HEK293 (cell line): ENCODE results near the gene PLA2G3.

ENCODE experiments used
- CTCF ChIA-PET: fragments of 350-600 bp; formaldehyde crosslinking; extraction: SDS; loops from one replicate; lab custom pipeline; 2021; ENCODE audit warnings: antibody characterized with exemption; lab: Yijun Ruan, JAX
- POLR2A ChIA-PET: fragments of 300-600 bp; formaldehyde crosslinking; extraction: SDS; loops from one replicate; lab custom pipeline; 2020; ENCODE audit warnings: antibody characterized with exemption, inconsistent platforms; lab: Yijun Ruan, JAX
- H3K27ac ChIP-seq: fragments of 200-500 bp; sonication (Bioruptor generic); 2 replicates; pipeline ENCODE4 v1.5.1; 2014; ENCODE audit warnings: low read depth, low read length, control low read depth, inconsistent platforms; ENCODE audit errors: extremely low read depth
- H3K36me3 ChIP-seq, 2 experiments: fragments of 200-500 bp in 1 of 2; sonication (Bioruptor generic) in 1 of 2; 1 replicate in 1 of 2; 2 replicates in 1 of 2; pipeline ENCODE4 v1.5.1; 2014 to 2017; ENCODE audit warnings: inconsistent platforms in 2 of 2, low read length in 2 of 2; ENCODE audit not compliant: control insufficient read depth in 2 of 2, insufficient read depth in 1 of 2
- H3K4me1 ChIP-seq: fragments of 200-500 bp; sonication (Bioruptor generic); 2 replicates; pipeline ENCODE4 v1.5.1; 2014; ENCODE audit warnings: mild to moderate bottlenecking, low read length, inconsistent platforms; ENCODE audit not compliant: control insufficient read depth, insufficient read depth
- H3K4me3 ChIP-seq: 2 replicates; pipeline ENCODE4 v1.5.1; 2011; ENCODE audit warnings: low read depth, mild to moderate bottlenecking, control low read depth, low read length, moderate library complexity
- H3K9me3 ChIP-seq: fragments of 200-500 bp; sonication (Bioruptor generic); 2 replicates; pipeline ENCODE4 v1.5.1; 2014; ENCODE audit warnings: low read depth, low read length, inconsistent platforms; ENCODE audit not compliant: control insufficient read depth, insufficient read depth
- GFI1B ChIP-seq: fragments of 450-650 bp; formaldehyde crosslinking; IDR thresholded peaks from 2 replicates; pipeline ENCODE4 v1.5.1; 2016; ENCODE audit warnings: missing biosample characterization, missing genetic modification characterization
- HIC1 ChIP-seq: fragments of 450-650 bp; formaldehyde crosslinking; IDR thresholded peaks from 2 replicates; pipeline ENCODE4 v1.5.1; 2016; ENCODE audit warnings: missing biosample characterization, missing genetic modification characterization
- REPIN1 ChIP-seq: fragments of 450-650 bp; formaldehyde crosslinking; IDR thresholded peaks from 2 replicates; pipeline ENCODE4 v1.5.1; 2017; ENCODE audit warnings: missing biosample characterization, missing genetic modification characterization, low read depth
- SP3 ChIP-seq: fragments of 450-650 bp; formaldehyde crosslinking; IDR thresholded peaks from 2 replicates; pipeline ENCODE4 v1.5.1; 2016; ENCODE audit warnings: missing biosample characterization, missing genetic modification characterization
- ZBTB10 ChIP-seq: fragments of 450-650 bp; formaldehyde crosslinking; IDR thresholded peaks from 2 replicates; pipeline ENCODE4 v1.5.1; 2016; ENCODE audit warnings: missing biosample characterization, missing genetic modification characterization
- ZBTB20 ChIP-seq: fragments of 450-650 bp; formaldehyde crosslinking; IDR thresholded peaks from 2 replicates; pipeline ENCODE4 v1.5.1; 2016; ENCODE audit warnings: missing biosample characterization, missing genetic modification characterization
- ZBTB7A ChIP-seq: fragments of 450-650 bp; formaldehyde crosslinking; IDR thresholded peaks from 2 replicates; pipeline ENCODE4 v1.5.1; 2016; ENCODE audit warnings: low read depth, missing biosample characterization, missing genetic modification characterization
- ZFP3 ChIP-seq: fragments of 450-650 bp; formaldehyde crosslinking; IDR thresholded peaks from 2 replicates; pipeline ENCODE4 v1.5.1; 2016; ENCODE audit warnings: low read depth, missing biosample characterization, missing genetic modification characterization
- ZNF140 ChIP-seq: fragments of 450-650 bp; formaldehyde crosslinking; IDR thresholded peaks from 2 replicates; pipeline ENCODE4 v1.5.1; 2016; ENCODE audit warnings: missing biosample characterization, missing genetic modification characterization
- ZNF155 ChIP-seq: fragments of 450-650 bp; formaldehyde crosslinking; IDR thresholded peaks from 2 replicates; pipeline ENCODE4 v1.5.1; 2016; ENCODE audit warnings: missing biosample characterization, missing genetic modification characterization
- ZNF48 ChIP-seq: fragments of 450-650 bp; formaldehyde crosslinking; IDR thresholded peaks from 2 replicates; pipeline ENCODE4 v1.5.1; 2016; ENCODE audit warnings: missing biosample characterization, missing genetic modification characterization
- ZNF623 ChIP-seq: fragments of 450-650 bp; formaldehyde crosslinking; IDR thresholded peaks from 2 replicates; pipeline ENCODE4 v1.5.1; 2016; ENCODE audit warnings: missing biosample characterization, missing genetic modification characterization
- ZNF707 ChIP-seq: fragments of 450-650 bp; formaldehyde crosslinking; IDR thresholded peaks from 2 replicates; pipeline ENCODE4 v1.5.1; 2016; ENCODE audit warnings: missing biosample characterization, missing genetic modification characterization
- ZSCAN30 ChIP-seq: fragments of 450-650 bp; IDR thresholded peaks from 2 replicates; pipeline ENCODE4 v1.5.1; 2018; ENCODE audit warnings: missing biosample characterization, mild to moderate bottlenecking, missing genetic modification characterization, moderate library complexity
- TF ChIP-seq, protein P1 (sequence below): sonication (generic); formaldehyde crosslinking; IDR thresholded peaks from 2 replicates; pipeline ENCODE4 v1.8.1; 2022; ENCODE audit warnings: mild to moderate bottlenecking, moderate library complexity, missing genetic modification reagents
- TF ChIP-seq, protein P2 (sequence below): fragments of 450-650 bp; formaldehyde crosslinking; IDR thresholded peaks from 2 replicates; pipeline ENCODE4 v1.5.1; 2016; ENCODE audit warnings: missing biosample characterization, missing genetic modification characterization
- TF ChIP-seq, protein P3 (sequence below): fragments of 450-650 bp; formaldehyde crosslinking; IDR thresholded peaks from 2 replicates; pipeline ENCODE4 v1.5.1; 2016; ENCODE audit warnings: missing biosample characterization, missing genetic modification characterization

The PLA2G3 gene

DNA sequence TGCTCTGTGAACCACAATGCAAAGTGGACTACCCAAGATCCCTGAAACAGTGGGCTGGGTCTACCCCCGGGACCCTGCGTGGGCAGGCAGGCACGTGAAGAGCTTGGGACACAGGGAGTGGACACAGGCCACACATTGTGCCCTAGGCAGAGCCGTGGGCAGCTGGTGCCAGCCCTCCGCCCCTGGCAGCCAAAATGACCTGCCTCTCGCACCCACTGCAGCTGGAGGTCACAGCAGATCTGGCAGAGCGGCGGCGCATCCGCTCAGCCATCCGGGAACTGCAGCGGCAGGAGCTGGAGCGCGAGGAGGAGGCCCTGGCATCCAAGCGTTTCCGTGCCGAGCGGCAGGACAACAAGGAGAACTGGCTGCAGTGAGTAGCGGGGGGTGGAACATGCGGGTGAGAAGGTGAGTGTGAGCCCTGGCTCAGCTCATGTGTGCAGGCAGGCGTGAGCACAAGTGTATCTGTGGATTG is 52.5 kb downstream of the PLA2G3 start:
- ChIA-PET CTCF (interaction anchor here (0.5 to 2.3 kb wide), 10 partner anchors 9 to 637 kb away, joined by 3 to 13 read pairs (median 3); partner anchors contain the start of gene SELENOM), POLR2A (no interaction called here)
- Histone ChIP-seq H3K4me3 (no peak overlapping the region), H3K27ac (no peak overlapping the region), H3K9me3 (no peaks in the 10 kb centered on the region), H3K36me3 (peaks cover 0 to 69% of the 10 kb centered on the region in 2 experiments; a peak in 1 of 3 replicates), H3K4me1 (no peaks in the 10 kb centered on the region)
- TF ChIP-seq ZNF48 (tag by site-specific recombination), result no peak
- TF ChIP-seq, protein P1, sequence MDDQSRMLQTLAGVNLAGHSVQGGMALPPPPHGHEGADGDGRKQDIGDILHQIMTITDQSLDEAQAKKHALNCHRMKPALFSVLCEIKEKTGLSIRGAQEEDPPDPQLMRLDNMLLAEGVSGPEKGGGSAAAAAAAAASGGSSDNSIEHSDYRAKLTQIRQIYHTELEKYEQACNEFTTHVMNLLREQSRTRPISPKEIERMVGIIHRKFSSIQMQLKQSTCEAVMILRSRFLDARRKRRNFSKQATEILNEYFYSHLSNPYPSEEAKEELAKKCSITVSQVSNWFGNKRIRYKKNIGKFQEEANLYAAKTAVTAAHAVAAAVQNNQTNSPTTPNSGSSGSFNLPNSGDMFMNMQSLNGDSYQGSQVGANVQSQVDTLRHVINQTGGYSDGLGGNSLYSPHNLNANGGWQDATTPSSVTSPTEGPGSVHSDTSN (CRISPR knock-in tag), result 0 out of 2 replicates have a peak, but pooled peaks have one; percentile 54

GRCh38 chr22:31086703-31087330 is 53.5 kb downstream of the PLA2G3 start:
- H3K36me3 ChIP-seq, result peaks cover 0 to 59% of the 10 kb centered on the region in 2 experiments; a peak in 1 of 3 replicates
- no peaks in the 10 kb centered on the region; the same call in 1 of the 2 replicates for H3K4me1 ChIP-seq
- ChIA-PET POLR2A (no interaction called here), CTCF (interaction anchor here (1.0 to 1.8 kb wide), 4 partner anchors 10 to 186 kb away, joined by 3 to 6 read pairs (median 4); partner anchors contain the start of gene SELENOM)
- no peak overlapping the region for H3K4me3 ChIP-seq
- H3K9me3 ChIP-seq, result no peaks in the 10 kb centered on the region
- H3K27ac ChIP-seq, result no peak overlapping the region
- TF ChIP-seq ZNF140 (tag by site-specific recombination), result no peak
- no peak for TF ChIP-seq GFI1B (tag by site-specific recombination)
- no peak for TF ChIP-seq ZBTB20 (tag by site-specific recombination)
- no peak for TF ChIP-seq REPIN1 (tag by site-specific recombination)
- TF ChIP-seq, protein P2, sequence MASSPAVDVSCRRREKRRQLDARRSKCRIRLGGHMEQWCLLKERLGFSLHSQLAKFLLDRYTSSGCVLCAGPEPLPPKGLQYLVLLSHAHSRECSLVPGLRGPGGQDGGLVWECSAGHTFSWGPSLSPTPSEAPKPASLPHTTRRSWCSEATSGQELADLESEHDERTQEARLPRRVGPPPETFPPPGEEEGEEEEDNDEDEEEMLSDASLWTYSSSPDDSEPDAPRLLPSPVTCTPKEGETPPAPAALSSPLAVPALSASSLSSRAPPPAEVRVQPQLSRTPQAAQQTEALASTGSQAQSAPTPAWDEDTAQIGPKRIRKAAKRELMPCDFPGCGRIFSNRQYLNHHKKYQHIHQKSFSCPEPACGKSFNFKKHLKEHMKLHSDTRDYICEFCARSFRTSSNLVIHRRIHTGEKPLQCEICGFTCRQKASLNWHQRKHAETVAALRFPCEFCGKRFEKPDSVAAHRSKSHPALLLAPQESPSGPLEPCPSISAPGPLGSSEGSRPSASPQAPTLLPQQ (tag by site-specific recombination), result no peak
- TF ChIP-seq ZNF155 (tag by site-specific recombination), result no peak
- no peak for TF ChIP-seq ZNF707 (tag by site-specific recombination)
- no peak for TF ChIP-seq ZNF623
- no peak for TF ChIP-seq ZBTB7A (tag by site-specific recombination)
- TF ChIP-seq SP3 (tag by site-specific recombination), result no peak
- TF ChIP-seq ZFP3 (tag by site-specific recombination), result no peak
- no peak for TF ChIP-seq ZSCAN30 (tag by site-specific recombination)
- TF ChIP-seq, all 188 proteins: peak for 0

GRCh38 chr22:31085928-31086327 is 54.4 kb downstream of the PLA2G3 start:
- no peak overlapping the region for H3K4me3 ChIP-seq

More at GRCh38 chr22:31085928-31086327, 54.4 kb downstream of the PLA2G3 start:
- Histone ChIP-seq H3K4me1 (peaks cover 3% of the 10 kb centered on the region; the same call in 1 of the 2 replicates), H3K27ac (no peak overlapping the region), H3K36me3 (peaks cover 0 to 50% of the 10 kb centered on the region in 2 experiments; a peak in 1 of 3 replicates), H3K9me3 (no peaks in the 10 kb centered on the region)
- ChIA-PET CTCF (interaction anchor here (0.6 to 1.2 kb wide), 5 partner anchors 10 to 323 kb away, joined by 3 to 6 read pairs (median 4); no protein-coding TSS in a partner anchor), POLR2A (no interaction called here)
- TF ChIP-seq REPIN1 (tag by site-specific recombination) (no peak), HIC1 (tag by site-specific recombination) (no peak), ZNF155 (tag by site-specific recombination) (no peak), ZBTB10 (tag by site-specific recombination) (no peak)
- TF ChIP-seq, protein P3, sequence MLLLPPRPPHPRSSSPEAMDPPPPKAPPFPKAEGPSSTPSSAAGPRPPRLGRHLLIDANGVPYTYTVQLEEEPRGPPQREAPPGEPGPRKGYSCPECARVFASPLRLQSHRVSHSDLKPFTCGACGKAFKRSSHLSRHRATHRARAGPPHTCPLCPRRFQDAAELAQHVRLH, result no peak
